SK-N-SH treated with all-trans-retinoic acid at 6 μM for 48 hours (cell line): ENCODE data around the gene CYB561.

Experiments
- ARNTL ChIP-seq: fragments of 450-650 bp; formaldehyde crosslinking; IDR thresholded peaks from 2 replicates; pipeline ENCODE4 v1.5.0; 2020; ENCODE audit warnings: low read depth, mild to moderate bottlenecking, moderate library complexity, borderline replicate concordance
- CSRNP3 ChIP-seq: fragments of 250-450 bp; sonication (Bioruptor Pico); IDR thresholded peaks from 2 replicates; pipeline ENCODE4 v1.5.1; 2021; ENCODE audit warnings: mild to moderate bottlenecking, moderate library complexity
- OSR1 ChIP-seq: fragments of 250-450 bp; sonication (Bioruptor Pico); IDR thresholded peaks from 2 replicates; pipeline ENCODE4 v1.8.0; 2022; ENCODE audit warnings: moderate library complexity, mild to moderate bottlenecking, inconsistent platforms
- PATZ1 ChIP-seq: fragments of 250-450 bp; sonication (Bioruptor Pico); IDR thresholded peaks from 2 replicates; pipeline ENCODE4 v1.8.0; 2020; ENCODE audit warnings: mild to moderate bottlenecking, moderate library complexity, borderline replicate concordance
- RARB ChIP-seq: fragments of 250-450 bp; sonication (Bioruptor Pico); IDR thresholded peaks from 2 replicates; pipeline ENCODE4 v1.8.0; 2021; ENCODE audit warnings: mild to moderate bottlenecking, moderate library complexity
- TCF4 ChIP-seq: fragments of 250-450 bp; sonication (Bioruptor Pico); IDR thresholded peaks from 2 replicates; pipeline ENCODE4 v1.8.0; 2021; ENCODE audit warnings: mild to moderate bottlenecking, moderate library complexity, borderline replicate concordance
- ZC3H10 ChIP-seq: fragments of 250-450 bp; sonication (Bioruptor Pico); IDR thresholded peaks from 2 replicates; pipeline ENCODE4 v1.5.1; 2021; ENCODE audit warnings: mild to moderate bottlenecking, moderate library complexity
- ZFP3 ChIP-seq: fragments of 250-450 bp; sonication (Bioruptor Pico); IDR thresholded peaks from 2 replicates; pipeline ENCODE4 v1.5.0; 2020; ENCODE audit warnings: mild to moderate bottlenecking, moderate library complexity
- ZFP30 ChIP-seq: fragments of 450-650 bp; formaldehyde crosslinking; IDR thresholded peaks from 2 replicates; pipeline ENCODE4 v1.5.0; 2022; ENCODE audit warnings: mild to moderate bottlenecking, moderate library complexity
- ZNF565 ChIP-seq: fragments of 450-650 bp; formaldehyde crosslinking; conservative IDR thresholded peaks from 2 replicates; pipeline ENCODE4 v1.5.0; 2020; ENCODE audit warnings: low read depth, mild to moderate bottlenecking, moderate library complexity

- TF ChIP-seq ZFP3 (CRISPR knock-in tag) (no peak), PATZ1 (no peak), ZFP30 (CRISPR knock-in tag) (no peak), OSR1 (no peak), RARB (no peak), TCF4 (CRISPR knock-in tag) (no peak), CSRNP3 (CRISPR knock-in tag) (no peak), ZNF565 (no peak), ARNTL (no peak), ZC3H10 (CRISPR knock-in tag) (no peak)
Measured at GRCh38 chr17:63435681-63436522, 10.2 kb downstream of the CYB561 start.
